22Rv1 (cell line): ENCODE results near the gene ACAT2.

Source experiments
- ZFX ChIP-seq: fragments of 450-650 bp; IDR thresholded peaks from 2 replicates; pipeline ENCODE4 v1.6.1; 2017; ENCODE audit warnings: antibody characterized with exemption, borderline replicate concordance
- TF ChIP-seq, protein P1 (sequence below): fragments of 450-650 bp; IDR thresholded peaks from 2 replicates; pipeline ENCODE4 v1.5.1; 2017; ENCODE audit warnings: mild to moderate bottlenecking

DNA sequence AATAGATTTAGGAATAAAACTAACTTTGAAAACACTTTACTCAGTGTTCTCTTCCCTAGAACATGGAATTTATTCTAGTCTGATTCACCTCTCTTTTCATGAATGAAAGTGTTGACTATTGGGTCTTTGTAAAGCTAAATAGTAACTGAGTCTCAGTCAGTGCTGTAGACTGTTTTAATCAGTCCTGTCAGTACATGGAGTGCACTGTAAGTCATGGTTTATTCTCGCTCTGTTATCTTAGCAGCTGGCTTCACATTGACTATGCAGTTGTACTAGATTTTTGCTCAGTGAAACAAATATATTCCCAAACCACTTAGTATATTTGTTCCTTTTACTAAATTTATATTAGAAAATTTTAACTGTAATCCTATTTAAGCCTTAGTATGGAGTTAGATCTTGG, 15.1 kb upstream of the ACAT2 start:
- TF ChIP-seq, protein P1, sequence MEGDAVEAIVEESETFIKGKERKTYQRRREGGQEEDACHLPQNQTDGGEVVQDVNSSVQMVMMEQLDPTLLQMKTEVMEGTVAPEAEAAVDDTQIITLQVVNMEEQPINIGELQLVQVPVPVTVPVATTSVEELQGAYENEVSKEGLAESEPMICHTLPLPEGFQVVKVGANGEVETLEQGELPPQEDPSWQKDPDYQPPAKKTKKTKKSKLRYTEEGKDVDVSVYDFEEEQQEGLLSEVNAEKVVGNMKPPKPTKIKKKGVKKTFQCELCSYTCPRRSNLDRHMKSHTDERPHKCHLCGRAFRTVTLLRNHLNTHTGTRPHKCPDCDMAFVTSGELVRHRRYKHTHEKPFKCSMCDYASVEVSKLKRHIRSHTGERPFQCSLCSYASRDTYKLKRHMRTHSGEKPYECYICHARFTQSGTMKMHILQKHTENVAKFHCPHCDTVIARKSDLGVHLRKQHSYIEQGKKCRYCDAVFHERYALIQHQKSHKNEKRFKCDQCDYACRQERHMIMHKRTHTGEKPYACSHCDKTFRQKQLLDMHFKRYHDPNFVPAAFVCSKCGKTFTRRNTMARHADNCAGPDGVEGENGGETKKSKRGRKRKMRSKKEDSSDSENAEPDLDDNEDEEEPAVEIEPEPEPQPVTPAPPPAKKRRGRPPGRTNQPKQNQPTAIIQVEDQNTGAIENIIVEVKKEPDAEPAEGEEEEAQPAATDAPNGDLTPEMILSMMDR = no peak
- TF ChIP-seq ZFX = no peak
